GM21723 (cell line): ENCODE results near the gene CD300LG.
"Not testable (repeated sequence)": the region's sequence is repeated elsewhere in the genome, so short reads cannot be mapped to it uniquely, and the experiment has no call there.

Experiments used
- ATAC-seq: cut with Tn5 transposase; IDR thresholded peaks from one replicate; pipeline ENCODE4 v1.9.1; 2021; ENCODE audit warnings: mild to moderate bottlenecking, moderate library complexity; ENCODE audit not compliant: unreplicated experiment

The CD300LG gene

GRCh38 chr17:43846963-43847371 lies at the start of gene CD300LG:
Gene CD300LG, plus strand, starts transcription at chr17:43847176. Its CDS starts 41 bp downstream, at chr17:43847217.
- no peak for ATAC-seq

GRCh38 chr17:43798024-43798423 lies 49.0 kb upstream of the CD300LG start:
- not testable (repeated sequence) for ATAC-seq

GRCh38 chr17:43799047-43799446 lies 47.9 kb upstream of the CD300LG start:
- ATAC-seq, result no peak

- no peak for ATAC-seq
Measured at GRCh38 chr17:43800736-43801135, 46.2 kb upstream of the CD300LG start.

GRCh38 chr17:43801844-43802243 lies 45.1 kb upstream of the CD300LG start:
- ATAC-seq, result no peak

GRCh38 chr17:43803758-43804157 lies 43.2 kb upstream of the CD300LG start:
- ATAC-seq, result no peak

- ATAC-seq, result no peak
Measured at GRCh38 chr17:43805117-43805516, 41.9 kb upstream of the CD300LG start.

GRCh38 chr17:43808076-43808475 lies 38.9 kb upstream of the CD300LG start:
- ATAC-seq, result no peak

- no peak for ATAC-seq
Measured at GRCh38 chr17:43809121-43809520, 37.9 kb upstream of the CD300LG start.

- no peak for ATAC-seq
Measured at GRCh38 chr17:43810226-43810715, 36.7 kb upstream of the CD300LG start.

GRCh38 chr17:43810823-43811222 lies 36.2 kb upstream of the CD300LG start:
- ATAC-seq, result no peak

- no peak for ATAC-seq
Measured at GRCh38 chr17:43812396-43813265, 34.3 kb upstream of the CD300LG start.

- no peak for ATAC-seq
Measured at GRCh38 chr17:43813386-43813785, 33.6 kb upstream of the CD300LG start.

GRCh38 chr17:43814026-43814425 lies 33.0 kb upstream of the CD300LG start:
- no peak for ATAC-seq

- no peak for ATAC-seq
Measured at GRCh38 chr17:43814714-43815113, 32.3 kb upstream of the CD300LG start.

- no peak for ATAC-seq
Measured at GRCh38 chr17:43816336-43817320, 30.3 kb upstream of the CD300LG start.

- ATAC-seq, result no peak
Measured at GRCh38 chr17:43817826-43818225, 29.1 kb upstream of the CD300LG start.

GRCh38 chr17:43818966-43819365 lies 28.0 kb upstream of the CD300LG start:
- no peak for ATAC-seq

GRCh38 chr17:43820759-43821158 lies 26.2 kb upstream of the CD300LG start:
- no peak for ATAC-seq

GRCh38 chr17:43822570-43823190 lies 24.3 kb upstream of the CD300LG start:
- no peak for ATAC-seq
